H1 (cell line): ENCODE data around the gene RING1. TPM values are rescaled to one million over a fixed set of nuclear protein-coding genes. Genes with fewer than 3 reads are reported as not detected.

Experiments
- CTCF ChIA-PET: fragments of 300-600 bp; sonication (Branson Sonifier 250); formaldehyde crosslinking; loops from one replicate; lab custom pipeline; 2021; ENCODE audit not compliant: partially characterized antibody; lab: Charles Lee
- POLR2A ChIA-PET: fragments of 300-600 bp; sonication (Branson Sonifier 250); formaldehyde crosslinking; loops from one replicate; lab custom pipeline; 2021; ENCODE audit warnings: inconsistent platforms; ENCODE audit not compliant: partially characterized antibody; lab: Charles Lee
- DNase-seq, 2 experiments: peaks; one replicate each; pipeline versions ENCODE4 v3.0.0 to v3.0.0-alpha.2; 2010 to 2022; ENCODE audit warnings: low spot score in 2 of 2, low read depth in 1 of 2, mixed read lengths in 1 of 2
- FAIRE-seq: peaks from 2 replicates; lab custom pipeline; 2011; peaks lifted over from hg19 to GRCh38; lab: Jason Lieb, UNC
- H2AFZ ChIP-seq: 2 replicates; pipeline ENCODE4 v1.8.1; 2012; ENCODE audit warnings: low read length, inconsistent platforms
- H2AK5ac ChIP-seq: 2 replicates; pipeline ENCODE4 v1.6.1; 2013; ENCODE audit warnings: low read depth, low read length
- H2BK120ac ChIP-seq: replicated peaks from 2 replicates; pipeline ENCODE3; 2013; ENCODE audit warnings: low read depth, low read length, inconsistent platforms
- H2BK12ac ChIP-seq: 2 replicates; pipeline ENCODE4 v1.6.1; 2013; ENCODE audit warnings: low read depth, low read length
- H2BK15ac ChIP-seq: 2 replicates; pipeline ENCODE4 v1.6.1; 2013; ENCODE audit warnings: low read length
- H2BK20ac ChIP-seq: 2 replicates; pipeline ENCODE4 v1.6.1; 2013; ENCODE audit warnings: low read length
- H2BK5ac ChIP-seq: 2 replicates; pipeline ENCODE4 v1.6.1; 2013; ENCODE audit warnings: low read depth, low read length
- H3K14ac ChIP-seq: 2 replicates; pipeline ENCODE4 v1.6.1; 2013; ENCODE audit warnings: inconsistent platforms; ENCODE audit not compliant: insufficient read length
- H3K18ac ChIP-seq: 2 replicates; pipeline ENCODE4 v1.6.1; 2013; ENCODE audit warnings: low read length; ENCODE audit errors: extremely low read depth
- H3K23ac ChIP-seq: 2 replicates; pipeline ENCODE4 v1.6.1; 2013; ENCODE audit warnings: inconsistent platforms; ENCODE audit not compliant: insufficient read length
- H3K23me2 ChIP-seq: 2 replicates; pipeline ENCODE4 v1.6.1; 2013; ENCODE audit warnings: low read depth, low read length
- H3K27ac ChIP-seq: 2 replicates; pipeline ENCODE4 v1.6.1; 2011; ENCODE audit warnings: low read depth, low read length, inconsistent platforms
- H3K27me3 ChIP-seq, 4 experiments: replicated peaks in 1 of 4; 1 replicate in 1 of 4; 2 replicates in 3 of 4; pipeline versions ENCODE4 v1.6.1 to v1.8.1; 2011 to 2013; ENCODE audit warnings: low read length in 3 of 4, mild to moderate bottlenecking in 3 of 4, inconsistent platforms in 2 of 4, mixed read lengths in 2 of 4, moderate library complexity in 1 of 4; ENCODE audit not compliant: control insufficient read depth in 3 of 4, insufficient read depth in 3 of 4; ENCODE audit errors: extremely low read depth in 1 of 4
- H3K36me3 ChIP-seq, 4 experiments: 2 replicates each; pipeline versions ENCODE4 v1.6.1 to v1.8.1; 2011 to 2013; ENCODE audit warnings: mild to moderate bottlenecking in 4 of 4, low read length in 3 of 4, moderate library complexity in 2 of 4, control low read depth in 1 of 4, inconsistent platforms in 1 of 4; ENCODE audit not compliant: insufficient read depth in 4 of 4, control insufficient read depth in 2 of 4
- H3K4ac ChIP-seq: replicated peaks from 2 replicates; pipeline ENCODE3; 2013; ENCODE audit warnings: low read length, low read depth, mixed read lengths, inconsistent platforms; ENCODE audit not compliant: insufficient read length
- H3K4me1 ChIP-seq, 4 experiments: replicated peaks in 1 of 4; 1 replicate in 1 of 4; 2 replicates in 3 of 4; pipeline versions ENCODE4 v1.6.1 to v1.8.1; 2011 to 2013; ENCODE audit warnings: low read length in 3 of 4, inconsistent platforms in 2 of 4, mixed read lengths in 1 of 4; ENCODE audit not compliant: insufficient read depth in 4 of 4, control insufficient read depth in 3 of 4
- H3K4me2 ChIP-seq, 2 experiments: 2 replicates each; pipeline versions ENCODE4 v1.6.1 to v1.8.1; 2011 to 2013; ENCODE audit warnings: low read depth in 2 of 2, low read length in 2 of 2, control low read depth in 1 of 2, inconsistent platforms in 1 of 2, mild to moderate bottlenecking in 1 of 2; ENCODE audit not compliant: insufficient read depth in 1 of 2
- H3K4me3 ChIP-seq, 4 experiments: fragments of 200-600, 300-600 bp in 1 of 4; sonication (generic), shearing (Covaris generic), sonication (Bioruptor Twin) in 1 of 4; 2 replicates each; pipeline versions ENCODE4 v1.5.1 to v1.8.1; 2011 to 2016; ENCODE audit warnings: low read length in 4 of 4, low read depth in 3 of 4, control low read depth in 2 of 4, inconsistent platforms in 2 of 4, mild to moderate bottlenecking in 2 of 4, mixed read lengths in 1 of 4, moderate library complexity in 1 of 4; ENCODE audit not compliant: insufficient read depth in 2 of 4; ENCODE audit errors: extremely low read depth in 1 of 4
- H3K56ac ChIP-seq: replicated peaks from 2 replicates; pipeline ENCODE3; 2013; ENCODE audit warnings: low read depth, mild to moderate bottlenecking, mixed read lengths, low read length, inconsistent platforms; ENCODE audit not compliant: insufficient read length
- H3K79me1 ChIP-seq: 2 replicates; pipeline ENCODE4 v1.6.1; 2013; ENCODE audit warnings: low read depth, low read length, control low read depth
- H3K79me2 ChIP-seq, 2 experiments: 2 replicates each; pipeline versions ENCODE4 v1.6.1 to v1.8.1; 2012 to 2013; ENCODE audit warnings: low read length in 2 of 2, mild to moderate bottlenecking in 2 of 2, inconsistent platforms in 1 of 2; ENCODE audit not compliant: insufficient read depth in 2 of 2, control insufficient read depth in 1 of 2
- H3K9ac ChIP-seq, 4 experiments: replicated peaks in 1 of 4; 1 replicate in 1 of 4; 2 replicates in 3 of 4; pipeline versions ENCODE4 v1.6.1 to v1.8.1; 2011 to 2013; ENCODE audit warnings: low read depth in 3 of 4, low read length in 3 of 4, control low read depth in 2 of 4, mild to moderate bottlenecking in 2 of 4, moderate library complexity in 2 of 4, inconsistent platforms in 1 of 4; ENCODE audit errors: extremely low read depth in 1 of 4
- H3K9me3 ChIP-seq, 2 experiments: 2 replicates each; pipeline versions ENCODE4 v1.6.1 to v1.8.1; 2012 to 2013; ENCODE audit warnings: mild to moderate bottlenecking in 2 of 2, moderate library complexity in 2 of 2, control low read depth in 1 of 2, inconsistent platforms in 1 of 2, low read depth in 1 of 2, low read length in 1 of 2, mixed read lengths in 1 of 2; ENCODE audit not compliant: insufficient read depth in 2 of 2
- H4K20me1 ChIP-seq, 2 experiments: replicated peaks in 1 of 2; 2 replicates each; pipeline versions ENCODE3 to v1.8.1; 2011 to 2013; ENCODE audit warnings: inconsistent platforms in 2 of 2, low read length in 2 of 2, mild to moderate bottlenecking in 1 of 2; ENCODE audit not compliant: insufficient read depth in 2 of 2, control insufficient read depth in 1 of 2
- H4K5ac ChIP-seq: 2 replicates; pipeline ENCODE4 v1.6.1; 2013; ENCODE audit warnings: low read length, low read depth, mixed read lengths, inconsistent platforms; ENCODE audit not compliant: insufficient read length
- H4K8ac ChIP-seq: 2 replicates; pipeline ENCODE4 v1.8.0; 2013; ENCODE audit warnings: mild to moderate bottlenecking, moderate library complexity, low read length, inconsistent platforms; ENCODE audit not compliant: insufficient read depth; ENCODE audit errors: extremely low read depth
- H4K91ac ChIP-seq: replicated peaks from 2 replicates; pipeline ENCODE3; 2013; ENCODE audit warnings: low read length, mixed read lengths, inconsistent platforms; ENCODE audit not compliant: insufficient read length
- BACH1 ChIP-seq: IDR thresholded peaks from 2 replicates; pipeline ENCODE4 v1.6.1; 2012; ENCODE audit warnings: low read length, improper control_type of control experiment
- EP300 ChIP-seq, 2 experiments: IDR thresholded peaks; 1 replicate in 1 of 2; 2 replicates in 1 of 2; pipeline ENCODE4 v1.6.1; 2011 to 2012; ENCODE audit warnings: low read depth in 2 of 2, low read length in 2 of 2, mild to moderate bottlenecking in 2 of 2, borderline replicate concordance in 1 of 2, inconsistent platforms in 1 of 2, moderate library complexity in 1 of 2
- HDAC2 ChIP-seq, 2 experiments: fragments of 300-600 bp in 1 of 2; sonication (generic) in 1 of 2; IDR thresholded peaks; 2 replicates each; pipeline ENCODE4 v1.6.1; 2011 to 2012; ENCODE audit warnings: low read depth in 2 of 2, low read length in 2 of 2, mild to moderate bottlenecking in 2 of 2, moderate library complexity in 2 of 2, borderline replicate concordance in 1 of 2, inconsistent platforms in 1 of 2
- PHF8 ChIP-seq: fragments of 200-600 bp; sonication (generic); conservative IDR thresholded peaks from 2 replicates; pipeline ENCODE4 v1.7.1; 2012; ENCODE audit warnings: low read depth, mild to moderate bottlenecking, inconsistent platforms, low read length, moderate library complexity
- POLR2A ChIP-seq, 2 experiments: IDR thresholded peaks; 1 replicate in 1 of 2; 2 replicates in 1 of 2; pipeline ENCODE4 v1.6.1; 2011; ENCODE audit warnings: low read depth in 2 of 2, low read length in 2 of 2, mild to moderate bottlenecking in 2 of 2; ENCODE audit errors: control extremely low read depth in 1 of 2
- POLR2AphosphoS5 ChIP-seq: IDR thresholded peaks from 2 replicates; pipeline ENCODE4 v1.6.1; 2011; ENCODE audit warnings: low read depth, low read length
- RAD21 ChIP-seq, 2 experiments: IDR thresholded peaks in 1 of 2; conservative IDR thresholded peaks in 1 of 2; 2 replicates each; pipeline ENCODE4 v1.6.1; 2011; ENCODE audit warnings: low read depth in 2 of 2, low read length in 2 of 2, improper control_type of control experiment in 1 of 2, inconsistent platforms in 1 of 2, mild to moderate bottlenecking in 1 of 2, moderate library complexity in 1 of 2
- RXRA ChIP-seq: IDR thresholded peaks from 2 replicates; pipeline ENCODE4 v1.6.1; 2011; ENCODE audit warnings: low read depth, mild to moderate bottlenecking, low read length, moderate library complexity; ENCODE audit not compliant: insufficient read depth
- TAF7 ChIP-seq: optimal IDR thresholded peaks from 2 replicates; pipeline ENCODE3; 2011; ENCODE audit warnings: low read depth, mild to moderate bottlenecking, inconsistent platforms, low read length, moderate library complexity, borderline replicate concordance
- ZNF274 ChIP-seq: IDR thresholded peaks from 2 replicates; pipeline ENCODE4 v1.7.0; 2012; ENCODE audit warnings: low read length, borderline replicate concordance; ENCODE audit errors: extremely low read depth
- WGBS, 2 experiments: shearing (Covaris generic) in 1 of 2; methylation state at CpG; one replicate each; pipeline versions ENCODE4 v1.1.6 to v1.1.7; 2013 to 2015; ENCODE audit warnings: low lambda C conversion rate in 2 of 2, mixed read lengths in 2 of 2, inconsistent platforms in 1 of 2, low coverage in 1 of 2, missing lambda C conversion rate in 1 of 2; ENCODE audit not compliant: insufficient replicate concordance in 2 of 2, insufficient coverage in 1 of 2, insufficient read length in 1 of 2; ENCODE audit errors: extremely low coverage in 1 of 2, missing lambda C conversion rate in 1 of 2; 5-methylcytosine and 5-hydroxymethylcytosine counted together
- polyA plus RNA-seq, 7 experiments: library from polyadenylated mRNA; depleted of rRNA in 3 of 7; stranded (reverse) in 5 of 7; unstranded in 2 of 7; fragments of >200 nt in 5 of 7; fragments of 200-250 nt in 2 of 7; gene quantifications; 1 replicate in 5 of 7; 2 replicates in 1 of 7; 4 replicates in 1 of 7; pipeline versions ENCODE4 v1.2.1 to v1.2.3, GENCODE V29; 2011 to 2013; ENCODE audit warnings: missing spikeins in 2 of 7, mixed read lengths in 2 of 7
- total RNA-seq: library from RNA; stranded (reverse); fragmentation: NEBNext Ultra II Directional; extraction: Animal tissue kit (Norgen Biotek cat#: 25700); gene quantifications from 2 replicates; pipeline ENCODE4 v1.2.1, GENCODE V29; 2021

Gene RING1
- total and polyA plus RNA-seq, 2 of the 8 experiments (the other 6 are each of a cell fraction or from before 2014, with no cell fraction given): 16.4 to 26.0 TPM

DNA sequence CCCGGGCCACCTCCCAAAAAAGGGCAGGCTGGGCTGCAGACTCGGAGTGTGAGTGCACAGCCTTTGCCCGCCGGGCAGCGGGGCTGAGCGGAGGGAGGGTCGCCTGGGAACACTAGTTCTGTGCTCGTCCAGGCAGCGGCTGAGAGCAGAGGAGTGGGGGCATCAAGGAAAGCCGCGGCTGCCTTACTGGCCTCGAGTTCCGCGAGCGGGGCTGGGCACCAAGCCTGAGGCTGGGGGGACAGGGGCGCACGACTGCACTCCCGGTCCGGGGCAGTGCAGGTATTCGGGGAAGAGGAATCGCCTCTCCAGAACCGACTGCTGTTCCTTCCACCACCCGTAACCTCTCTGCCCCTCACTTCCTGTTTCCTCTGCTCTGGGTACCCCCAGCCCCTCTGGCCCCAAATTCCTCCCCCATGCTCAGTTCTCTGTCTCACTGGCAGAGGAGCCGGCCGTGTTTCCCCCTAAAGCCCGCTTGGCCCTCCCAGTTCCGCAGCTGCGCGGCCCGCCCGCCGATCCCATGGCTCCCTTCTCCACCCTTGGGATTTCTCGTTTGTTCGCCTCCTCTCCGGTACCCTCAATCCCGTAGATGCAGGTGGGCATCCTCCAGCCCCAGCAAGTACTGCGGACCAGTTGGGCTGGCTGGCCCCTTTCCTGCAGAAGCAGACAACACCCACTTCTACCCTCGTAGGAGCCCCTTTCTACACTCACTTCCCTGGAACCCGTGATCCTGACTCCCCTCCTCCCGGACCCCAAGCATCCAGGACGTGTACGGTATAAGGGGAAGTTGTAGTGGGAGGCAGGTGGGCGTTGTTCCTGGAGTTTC, 5.1 kb downstream of the RING1 start:
- peak overlapping the region; percentile 50 to 72 (median 66) for H3K4me3 ChIP-seq
- H2BK12ac ChIP-seq: no peak overlapping the region
- no peak overlapping the region for H2AK5ac ChIP-seq
- ChIA-PET CTCF (interaction anchor here (0.5 to 6.3 kb wide), 3 partner anchors 35 to 369 kb away, joined by 3 to 60 read pairs (median 3); no protein-coding TSS in a partner anchor), POLR2A (interaction anchor here (0.8 to 2.3 kb wide), 7 partner anchors 9 to 242 kb away, joined by 3 to 13 read pairs (median 5); partner anchors contain the start of genes HSD17B8, RPS18 and VPS52)
- H2AFZ ChIP-seq: no peak overlapping the region; the same call in 1 of the 2 replicates
- peaks cover 2 to 16% of the 10 kb centered on the region in 2 experiments for H4K20me1 ChIP-seq
- H3K4me2 ChIP-seq: peak overlapping the region; percentile 83 to 95
- H4K8ac ChIP-seq: no peak overlapping the region
- H4K5ac ChIP-seq: no peak overlapping the region
- H3K36me3 ChIP-seq: peaks cover 2 to 7% (median 4%) of the 10 kb centered on the region in 4 experiments; a peak in 3 of 8 replicates
- no peaks in the 10 kb centered on the region; the same call in 1 of the 2 replicates for H3K79me1 ChIP-seq
- peak overlapping the region; percentile 97; the same call in 1 of the 2 replicates for H2BK15ac ChIP-seq
- H2BK120ac ChIP-seq: no peak overlapping the region
- no peak overlapping the region for H3K4ac ChIP-seq
- no peak overlapping the region for H4K91ac ChIP-seq
- WGBS, 2 experiments: 4% methylated on average over 40 of the region's 43 CpGs; no CpG with 5 or more reads in 1 of the 2 experiments
- no peak overlapping the region for H3K27ac ChIP-seq
- DNase-seq (peak in 1 of 2 experiments; percentile 79), FAIRE-seq (no peak)
- no peak overlapping the region for H2BK20ac ChIP-seq
- no peak overlapping the region for H2BK5ac ChIP-seq
- H3K18ac ChIP-seq: peak overlapping the region; percentile 89; the same call in 1 of the 2 replicates
- peak overlapping the region in 3 of 4 experiments; percentile 10 to 66 (median 13); a peak in 3 of 7 replicates for H3K9ac ChIP-seq
- no peaks in the 10 kb centered on the region for H3K9me3 ChIP-seq
- H3K23me2 ChIP-seq: peaks cover 14% of the 10 kb centered on the region; the same call in 1 of the 2 replicates
- no peak overlapping the region for H3K14ac ChIP-seq
- no peak overlapping the region for H3K56ac ChIP-seq
- H3K27me3 ChIP-seq: peaks cover 32 to 71% (median 67%) of the 10 kb centered on the region in 4 experiments
- H3K4me1 ChIP-seq: peaks cover 0 to 13% (median 4%) of the 10 kb centered on the region in 4 experiments; a peak in 6 of 7 replicates
- no peak overlapping the region for H3K23ac ChIP-seq
- H3K79me2 ChIP-seq: no peaks in the 10 kb centered on the region
- no peak for TF ChIP-seq POLR2AphosphoS5
- TF ChIP-seq TAF7: no peak
- no peak for TF ChIP-seq RXRA
- TF ChIP-seq RAD21 (IDR thresholded peaks at IDR 0.05 in 1 of 2, conservative IDR thresholded peaks at IDR 0.05 in 1 of 2; ENCODE audit: low read depth in 2 of 2, low read length in 2 of 2): no peak
- TF ChIP-seq EP300 (IDR thresholded peaks at IDR 0.05; ENCODE audit: borderline replicate concordance in 1 of 2, low read depth in 2 of 2, low read length in 2 of 2): no peak
- TF ChIP-seq HDAC2 (IDR thresholded peaks at IDR 0.05; ENCODE audit: borderline replicate concordance in 1 of 2, low read depth in 2 of 2, low read length in 2 of 2): no peak
- TF ChIP-seq BACH1: no peak
- peak in 1 of 2 experiments; percentile 62; a peak in 1 of 3 replicates for TF ChIP-seq POLR2A (IDR thresholded peaks at IDR 0.05; ENCODE audit: control extremely low read depth in 1 of 2, low read depth in 2 of 2, low read length in 2 of 2)
- no peak for TF ChIP-seq ZNF274
- TF ChIP-seq PHF8: no peak
